ENCODE measurements around the gene KIAA1958. TPM values are rescaled to one million over a fixed set of nuclear protein-coding genes. Genes with fewer than 3 reads are reported as not detected.

KIAA1958 gene
- total and polyA plus RNA-seq, 2 experiments from 2014 or later: 9.4 to 41.7 TPM

- Mint-ChIP-seq H3K27ac (peak overlapping the region; percentile 39), H3K36me3 (ENCODE audit: low read depth) (peaks cover 21% of the 10 kb centered on the region; the same call in 2 of the 3 replicates), H3K4me3 (no peak overlapping the region), H3K27me3 (ENCODE audit: insufficient read depth, low read depth, poor library complexity) (peaks cover 5% of the 10 kb centered on the region), H3K9me3 (peaks cover 19% of the 10 kb centered on the region), H3K4me1 (peaks cover 37% of the 10 kb centered on the region)
- H4K20me1 ChIP-seq (replicated peaks; ENCODE audit: insufficient read depth): no peaks in the 10 kb centered on the region; the same call in 1 of the 2 replicates
- no peak overlapping the region for H2AFZ ChIP-seq
- H3K4me2 ChIP-seq: no peak overlapping the region
- TF ChIP-seq ZNF331 (CRISPR knock-in tag; IDR thresholded peaks at IDR 0.05; ENCODE audit: low read depth) (no peak), POLR2AphosphoS5 (IDR thresholded peaks at IDR 0.05; ENCODE audit: low read depth) (no peak), ZNF462 (CRISPR knock-in tag; IDR thresholded peaks at IDR 0.05) (no peak), CTCF (conservative IDR thresholded peaks at IDR 0.05; ENCODE audit: low read depth in 2 of 2) (no peak)
- no peak overlapping the region for H3K4me3 ChIP-seq
- H3K9me2 ChIP-seq (ENCODE audit: insufficient read depth): no peaks in the 10 kb centered on the region
- DNase-seq (ENCODE audit: low spot score) (no peak), ATAC-seq (no peak)
- peak overlapping the region; percentile 26; the same call in 1 of the 2 replicates for H3K27ac ChIP-seq (ENCODE audit: low read depth)
- no peaks in the 10 kb centered on the region for H3F3A ChIP-seq (replicated peaks; ENCODE audit: low read depth)
- peaks cover 82% of the 10 kb centered on the region for H3K79me2 ChIP-seq (replicated peaks; ENCODE audit: insufficient read depth)
- no peaks in the 10 kb centered on the region for H3K27me3 ChIP-seq (ENCODE audit: insufficient read depth)
- H3K36me3 ChIP-seq (ENCODE audit: insufficient read depth): no peaks in the 10 kb centered on the region
- H3K4me1 ChIP-seq (ENCODE audit: insufficient read depth): peaks cover 20% of the 10 kb centered on the region
Observed at GRCh38 chr9:112542593-112543292, 56.1 kb downstream of the KIAA1958 start.
